ENCODE measurements around the gene NMNAT1.
"Not testable (repeated sequence)": the region's sequence is repeated elsewhere in the genome, so short reads cannot be mapped to it uniquely, and the experiment has no call there.

Gene NMNAT1

GRCh38 chr1:10020678-10021077 is 77.4 kb downstream of the NMNAT1 start:
- FAIRE-seq, result not testable (repeated sequence)

GRCh38 chr1:10021992-10022391 is 78.7 kb downstream of the NMNAT1 start:
- FAIRE-seq, result not testable (repeated sequence)

GRCh38 chr1:10022656-10023055 is 79.4 kb downstream of the NMNAT1 start:
- FAIRE-seq, result no peak

GRCh38 chr1:10025354-10025753 is 82.1 kb downstream of the NMNAT1 start:
- no peak for FAIRE-seq

GRCh38 chr1:10027027-10027426 is 83.8 kb downstream of the NMNAT1 start:
- FAIRE-seq, result no peak

- not testable (repeated sequence) for FAIRE-seq
These were observed 85.8 kb downstream of the NMNAT1 start for GRCh38 chr1:10028956-10029500.

GRCh38 chr1:10031461-10031860 is 88.2 kb downstream of the NMNAT1 start:
- FAIRE-seq, result no peak

GRCh38 chr1:10032590-10033358 is 89.5 kb downstream of the NMNAT1 start, which contains the start of gene UBE4B:
TSS of gene UBE4B (plus strand) at chr1:10032958. CDS start at chr1:10033671, 713 bp downstream.
- no peak for FAIRE-seq

GRCh38 chr1:10033359-10033845 is 90.1 kb downstream of the NMNAT1 start:
- no peak for FAIRE-seq

All from A204.1 (cell line).